HG03354 (cell line): ENCODE measurements around the gene EOLA1.
"Not testable (repeated sequence)": the region's sequence is repeated elsewhere in the genome, so short reads cannot be mapped to it uniquely, and the experiment has no call there.

Experiments
- ATAC-seq: cut with Tn5 transposase; IDR thresholded peaks from one replicate; pipeline ENCODE4 v1.9.1; 2021; ENCODE audit warnings: mild to moderate bottlenecking; ENCODE audit not compliant: unreplicated experiment, poor library complexity, severe bottlenecking

The EOLA1 gene

GRCh38 chrX:149539283-149540130, 1.3 kb upstream of the EOLA1 start:
- peak; percentile 54 for ATAC-seq

GRCh38 chrX:149540131-149540620, 636 bp upstream of the EOLA1 start:
- peak; percentile 19 for ATAC-seq

GRCh38 chrX:149541521-149542047, 772 bp downstream of the EOLA1 start:
- ATAC-seq = no peak

- peak; percentile 60 for ATAC-seq
Observed at GRCh38 chrX:149545545-149546543, 5.0 kb downstream of the EOLA1 start.

DNA sequence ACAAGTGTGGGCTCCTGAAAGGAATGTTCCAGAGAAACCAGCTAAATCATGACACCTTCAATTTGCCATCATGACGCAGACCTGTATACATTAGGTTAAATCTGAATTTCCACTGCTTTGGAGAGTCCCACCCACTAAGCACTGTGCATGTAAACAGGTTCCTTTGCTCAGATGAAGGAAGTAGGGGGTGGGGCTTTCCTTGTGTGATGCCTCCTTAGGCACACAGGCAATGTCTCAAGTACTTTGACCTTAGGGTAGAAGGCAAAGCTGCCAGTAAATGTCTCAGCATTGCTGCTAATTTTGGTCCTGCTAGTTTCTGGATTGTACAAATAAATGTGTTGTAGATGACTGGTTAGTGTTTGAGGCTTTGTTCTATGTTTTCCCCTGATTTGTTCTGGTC, 6.2 kb downstream of the EOLA1 start:
- not testable (repeated sequence) for ATAC-seq

DNA sequence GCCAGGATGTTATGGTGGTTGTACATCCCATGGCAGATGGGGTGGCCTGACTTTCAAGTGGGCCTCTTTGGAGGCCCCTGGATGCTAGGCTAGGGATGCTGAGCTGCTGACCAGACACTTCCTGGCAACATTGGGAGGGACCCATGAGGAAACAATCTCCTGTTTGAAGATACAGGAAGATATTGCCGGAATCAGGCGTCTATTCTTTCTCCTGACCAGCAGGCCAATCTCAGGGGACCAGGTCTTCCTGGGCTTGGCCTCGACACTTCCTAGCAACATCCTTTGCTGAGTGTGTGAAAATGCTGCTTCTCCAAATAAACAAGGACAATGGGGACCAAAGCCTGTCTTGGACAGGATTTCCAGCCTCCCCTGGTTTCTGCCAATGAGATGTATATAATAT, 7.0 kb downstream of the EOLA1 start:
- not testable (repeated sequence) for ATAC-seq

GRCh38 chrX:149549701-149550100, 8.9 kb downstream of the EOLA1 start, which contains the start of gene HSFX3:
Gene HSFX3, minus strand, starts transcription at chrX:149549924. Its CDS starts 72 bp downstream, at chrX:149549852.
- not testable (repeated sequence) for ATAC-seq

- ATAC-seq = not testable (repeated sequence)
Observed at GRCh38 chrX:149550454-149550853, 9.6 kb downstream of the EOLA1 start.

DNA sequence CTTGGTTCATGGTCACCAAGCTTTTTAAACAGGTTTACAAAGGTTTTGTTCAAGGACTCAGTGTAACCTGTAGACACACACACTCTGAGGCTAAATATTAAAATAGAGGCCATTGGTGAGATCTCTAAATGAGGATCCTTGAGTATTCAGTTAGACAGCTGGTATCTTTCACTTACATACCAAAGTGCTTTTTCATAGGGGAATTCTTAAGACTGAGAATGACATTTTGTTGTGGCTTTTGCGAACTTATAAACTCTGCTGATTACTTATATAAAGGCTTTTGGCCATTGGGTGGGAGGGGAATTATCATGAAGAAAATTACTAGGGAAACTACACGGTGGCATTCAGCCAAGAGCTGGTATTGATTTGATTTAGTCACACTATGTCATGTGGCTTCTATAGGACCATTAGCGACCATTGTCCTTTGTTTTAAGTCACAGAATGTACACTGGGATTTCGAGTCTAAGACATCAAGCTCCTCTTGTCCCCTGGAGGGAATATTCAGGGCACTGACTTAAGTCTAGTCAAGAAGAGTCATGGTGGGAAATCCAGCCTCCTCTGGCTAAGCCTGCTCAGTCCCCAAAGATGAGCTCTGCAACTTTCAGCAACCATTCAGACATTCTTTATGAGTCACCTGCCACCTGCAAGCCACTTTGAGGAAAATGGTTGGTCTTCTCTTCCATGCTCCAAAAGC, 10.6 kb downstream of the EOLA1 start:
- ATAC-seq = peak; percentile 42

GRCh38 chrX:149551939-149552248, 11.1 kb downstream of the EOLA1 start:
- ATAC-seq = not testable (repeated sequence)

DNA sequence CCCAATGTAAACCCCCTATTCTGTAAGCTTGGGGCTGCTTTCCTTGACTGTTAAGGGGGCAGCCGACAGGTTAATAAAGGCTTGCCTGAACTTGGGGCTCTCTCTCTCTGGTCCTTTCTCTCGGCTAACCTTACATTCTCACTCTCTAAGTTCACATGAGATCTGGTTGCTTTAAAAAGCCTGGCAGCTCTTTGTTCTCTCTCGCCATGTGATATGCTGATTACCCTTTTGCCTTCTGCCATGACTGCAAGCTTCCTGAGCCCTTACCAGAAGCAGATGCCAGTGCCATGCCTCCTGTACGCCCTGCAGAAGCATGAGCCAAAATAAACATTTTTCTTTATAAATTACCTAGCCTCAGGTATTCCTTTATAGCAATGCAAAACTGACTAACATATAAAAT, 14.4 kb downstream of the EOLA1 start:
- ATAC-seq = not testable (repeated sequence)

- no peak for ATAC-seq
Observed at GRCh38 chrX:149563359-149563758, 22.5 kb downstream of the EOLA1 start.

DNA sequence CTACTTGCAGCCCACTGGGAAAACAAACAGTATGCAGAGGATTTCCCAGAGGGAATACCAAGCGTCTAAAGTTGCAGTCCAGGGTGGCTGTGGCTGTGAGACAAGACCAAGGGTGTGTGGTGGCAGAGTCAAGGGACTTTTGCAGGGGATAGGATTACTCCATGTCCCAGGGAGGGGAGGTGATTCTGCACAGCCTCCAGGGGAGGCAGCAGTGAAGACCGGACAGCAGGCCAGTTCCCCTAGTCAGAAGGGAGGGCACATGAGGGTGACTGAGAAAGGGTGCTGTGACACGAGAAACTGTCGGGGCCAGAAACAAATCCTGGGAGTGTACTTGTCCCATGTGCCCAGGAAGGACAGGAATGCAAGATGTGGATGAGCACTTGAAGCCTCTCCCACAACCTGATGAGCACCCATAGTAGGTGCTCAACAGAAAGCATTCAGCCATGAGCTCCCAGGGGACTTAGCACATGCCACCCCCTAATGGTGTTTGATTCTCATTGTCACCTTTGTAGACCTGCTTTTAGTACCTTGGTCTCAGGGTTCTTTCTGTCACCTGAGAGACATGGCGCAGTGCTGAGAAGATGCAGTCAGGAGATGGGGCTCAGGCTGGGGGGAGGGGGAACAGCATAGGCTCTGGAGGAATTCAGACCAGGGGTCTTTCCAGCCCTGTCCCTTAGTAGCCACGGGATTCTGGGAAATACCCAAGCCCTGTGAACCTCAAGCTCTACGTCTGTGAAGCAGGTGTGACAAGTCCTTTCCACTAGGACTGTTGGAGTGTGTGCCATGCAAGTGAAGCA, 27.0 kb downstream of the EOLA1 start:
- no peak for ATAC-seq

GRCh38 chrX:149568701-149569296, 28.0 kb downstream of the EOLA1 start:
- no peak for ATAC-seq

GRCh38 chrX:149569770-149570169, 29.0 kb downstream of the EOLA1 start:
- ATAC-seq = no peak

DNA sequence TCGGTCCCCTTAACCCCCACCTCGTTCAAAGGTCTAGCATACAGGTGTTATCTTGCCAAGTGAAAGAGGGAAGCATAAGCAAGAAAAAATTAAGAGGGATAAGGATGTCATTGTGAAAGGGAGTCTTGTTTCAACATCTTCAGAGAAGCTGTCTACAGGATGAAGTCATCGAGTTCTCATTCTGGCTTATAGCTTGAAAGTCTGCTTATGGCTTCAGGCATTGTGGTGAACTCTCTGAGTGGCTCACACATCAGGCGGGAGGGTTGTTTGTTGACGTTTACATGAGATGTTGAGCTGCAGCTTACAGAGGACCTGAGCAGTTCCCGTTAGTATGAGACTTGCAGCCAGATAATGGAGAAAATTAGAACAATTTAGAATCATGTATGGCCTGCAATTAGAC, 29.9 kb downstream of the EOLA1 start:
- no peak for ATAC-seq

GRCh38 chrX:149571770-149572169, 31.0 kb downstream of the EOLA1 start:
- no peak for ATAC-seq

- no peak for ATAC-seq
Observed at GRCh38 chrX:149572743-149573142, 31.9 kb downstream of the EOLA1 start.
